Smooth muscle cell of the brain vasculature (primary cell): Measurements from ENCODE around the gene RAD51B.
A peak's percentile ranks its signal among the peaks of the same experiment; 100 is the strongest.

Experiments
- DNase-seq: peaks from one replicate; pipeline ENCODE4 v3.0.0-alpha.2; 2012; ENCODE audit warnings: low read depth, low spot score

Gene RAD51B

GRCh38 chr14:68143341-68143841, 323.8 kb downstream of the RAD51B start:
- DNase-seq: no peak

- no peak for DNase-seq
These were observed 324.6 kb downstream of the RAD51B start for GRCh38 chr14:68144051-68144681.

- DNase-seq: no peak
These were observed 325.5 kb downstream of the RAD51B start for GRCh38 chr14:68145036-68145435.

DNA sequence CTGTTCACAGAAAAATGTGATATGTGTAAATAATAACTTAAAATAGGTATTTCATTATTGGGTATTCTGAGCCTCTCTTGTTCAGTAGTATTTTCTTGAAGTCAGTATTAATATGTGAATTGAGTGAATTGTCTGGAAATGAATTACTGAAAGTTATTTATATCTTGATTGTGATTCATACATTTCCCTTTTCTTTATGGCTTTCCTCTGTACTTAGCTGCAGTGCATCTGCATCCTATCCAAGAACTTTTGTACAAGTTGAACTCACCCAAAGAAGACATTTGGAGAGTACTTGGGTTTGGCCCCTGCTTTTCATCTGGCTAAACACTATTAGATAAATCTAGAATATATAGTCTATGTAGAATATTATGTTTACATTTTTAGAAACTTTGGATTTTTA, 326.0 kb downstream of the RAD51B start:
- no peak for DNase-seq

- DNase-seq: peak; percentile 86
These were observed 327.2 kb downstream of the RAD51B start for GRCh38 chr14:68146818-68147217.

- DNase-seq: no peak
These were observed 327.7 kb downstream of the RAD51B start for GRCh38 chr14:68147303-68147702.

- DNase-seq: no peak
These were observed 328.7 kb downstream of the RAD51B start for GRCh38 chr14:68148276-68148675.

- no peak for DNase-seq
These were observed 329.2 kb downstream of the RAD51B start for GRCh38 chr14:68148763-68149162.

DNA sequence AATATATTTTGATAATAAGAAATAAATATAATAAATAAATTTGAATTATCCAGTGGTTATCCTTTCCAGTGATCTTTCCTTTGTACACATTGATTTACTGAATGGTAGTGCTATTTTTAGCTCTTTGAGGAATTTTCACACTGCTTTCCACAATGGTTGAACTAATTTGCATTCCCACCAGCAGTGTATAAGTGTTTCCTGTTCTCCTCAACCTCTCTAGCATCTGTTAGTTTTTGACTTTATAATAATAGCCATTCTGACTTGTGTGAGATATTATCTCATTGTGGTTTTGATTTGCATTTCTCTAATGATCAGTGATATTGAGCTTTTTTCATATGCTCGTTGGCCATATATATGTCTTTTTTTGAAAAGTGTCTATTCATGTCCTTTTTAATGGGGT, 333.7 kb downstream of the RAD51B start:
- DNase-seq: no peak

- DNase-seq: no peak
These were observed 334.7 kb downstream of the RAD51B start for GRCh38 chr14:68154275-68154674.

- DNase-seq: no peak
These were observed 338.4 kb downstream of the RAD51B start for GRCh38 chr14:68157971-68158371.

DNA sequence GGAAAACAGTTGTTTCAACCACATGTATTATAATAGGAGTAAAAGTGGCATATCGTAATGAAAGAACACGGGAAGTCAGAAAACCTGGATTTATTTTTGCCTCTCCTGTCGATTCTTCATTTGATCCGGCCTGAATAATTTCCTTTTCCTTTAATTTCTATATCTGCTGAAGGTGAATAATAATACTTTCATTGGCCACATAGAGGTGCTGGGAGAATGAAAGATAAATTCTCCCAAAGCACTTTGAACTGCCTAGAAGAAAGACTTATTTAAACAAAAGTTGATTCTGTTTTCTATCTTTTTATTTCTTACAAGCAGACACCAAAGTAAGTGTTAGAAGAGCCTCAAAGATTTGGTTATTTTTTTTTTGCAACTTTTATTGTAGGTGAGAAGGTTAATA, 339.1 kb downstream of the RAD51B start:
- no peak for DNase-seq

- DNase-seq: no peak
These were observed 340.4 kb downstream of the RAD51B start for GRCh38 chr14:68159701-68160633.

- no peak for DNase-seq
These were observed 341.4 kb downstream of the RAD51B start for GRCh38 chr14:68160779-68161546.

DNA sequence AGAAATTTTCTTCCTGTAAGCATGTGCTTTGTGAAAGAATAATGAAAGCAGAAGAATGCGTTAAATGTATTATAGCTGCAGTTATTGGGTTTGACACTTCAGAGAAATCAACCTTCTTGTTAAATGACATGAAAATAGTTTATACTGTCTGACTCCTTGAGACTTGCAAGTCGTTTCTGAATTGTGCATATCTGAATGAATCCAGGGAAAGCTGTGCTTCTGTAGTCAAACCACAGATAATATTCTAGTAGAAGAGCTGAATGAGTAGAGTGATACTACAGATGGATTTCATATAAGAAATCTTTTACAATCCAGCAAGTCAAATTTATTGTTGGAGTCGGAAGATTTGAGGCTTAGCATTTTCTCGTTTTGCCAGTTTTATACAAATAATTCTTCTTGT, 343.3 kb downstream of the RAD51B start:
- no peak for DNase-seq

- DNase-seq: no peak
These were observed 345.1 kb downstream of the RAD51B start for GRCh38 chr14:68164711-68165113.

GRCh38 chr14:68165274-68165843, 345.8 kb downstream of the RAD51B start:
- DNase-seq: no peak

GRCh38 chr14:68166731-68167382, 347.3 kb downstream of the RAD51B start:
- DNase-seq: no peak

DNA sequence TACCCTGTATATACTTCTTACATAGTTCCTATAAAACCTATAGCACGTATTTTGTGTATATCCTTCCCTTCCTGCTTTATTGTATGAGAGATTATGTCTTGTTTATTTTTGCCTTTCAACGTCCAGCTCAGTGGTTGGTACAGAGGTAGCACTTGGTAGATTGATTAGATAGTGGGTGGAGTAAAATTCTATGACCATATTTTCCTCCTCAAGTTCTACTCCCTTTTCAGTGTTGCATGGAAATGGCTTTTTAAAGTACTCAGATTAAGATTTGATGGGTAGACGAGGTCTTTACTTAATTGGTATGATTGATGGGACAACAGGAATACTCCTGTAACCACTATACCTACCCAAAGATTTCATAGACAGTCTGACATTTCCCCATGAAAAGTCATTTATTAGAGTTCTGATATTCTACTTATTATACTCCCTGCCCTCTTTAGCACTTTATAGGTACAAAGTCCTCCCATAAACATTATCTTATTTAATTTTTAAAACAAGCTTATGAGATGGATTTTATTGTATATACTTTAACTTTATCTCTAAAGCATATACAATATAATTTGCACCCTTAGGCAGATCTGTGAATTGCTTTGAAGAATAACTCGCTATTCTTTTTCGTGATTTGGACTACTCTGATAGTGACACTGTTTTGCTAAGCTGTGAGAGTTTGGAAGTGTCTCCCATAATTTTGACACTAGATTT, 348.0 kb downstream of the RAD51B start:
- no peak for DNase-seq

GRCh38 chr14:68168460-68169109, 349.0 kb downstream of the RAD51B start:
- DNase-seq: no peak
